ENCODE measurements around the gene CELF1. TPM values are rescaled to one million over a fixed set of nuclear protein-coding genes. Genes with fewer than 3 reads are reported as not detected.
"Not testable (repeated sequence)": the region's sequence is repeated elsewhere in the genome, so short reads cannot be mapped to it uniquely, and the experiment has no call there.

Gene CELF1
- total RNA-seq, 1 experiment from 2014 or later, result 157 TPM

DNA sequence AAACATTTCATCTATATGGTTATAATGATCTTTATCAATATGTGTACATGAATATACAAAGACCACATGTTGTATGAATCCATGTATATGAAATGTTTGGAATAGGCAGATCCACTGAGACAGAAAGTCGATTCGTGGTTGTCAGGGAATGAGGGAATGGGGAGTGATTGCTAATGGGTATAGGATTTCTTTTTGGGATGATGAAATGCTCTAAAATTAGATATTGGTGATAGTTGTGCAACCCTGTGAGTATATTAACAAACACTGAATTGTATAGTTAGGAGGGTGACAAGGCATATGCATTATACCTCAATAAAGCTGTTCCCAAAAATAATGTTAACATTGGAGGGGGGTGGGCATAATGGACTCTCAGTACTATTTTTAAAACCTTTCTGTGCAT is 7.5 kb upstream of the CELF1 start:
- H3K9me3 Mint-ChIP-seq (ENCODE audit: low read depth, unreplicated experiment), result no peaks in the 10 kb centered on the region
- no peak overlapping the region for H3K4me3 Mint-ChIP-seq (ENCODE audit: low read depth, unreplicated experiment)
- H3K36me3 Mint-ChIP-seq (ENCODE audit: insufficient read depth, unreplicated experiment), result peaks cover 12% of the 10 kb centered on the region
- CTCF ChIA-PET, result interaction anchor here (0.7 kb wide), 2 partner anchors 231 to 340 kb away, joined by 3 read pairs; no protein-coding TSS in a partner anchor
- no peak for DNase-seq
- TF ChIP-seq, protein P1, sequence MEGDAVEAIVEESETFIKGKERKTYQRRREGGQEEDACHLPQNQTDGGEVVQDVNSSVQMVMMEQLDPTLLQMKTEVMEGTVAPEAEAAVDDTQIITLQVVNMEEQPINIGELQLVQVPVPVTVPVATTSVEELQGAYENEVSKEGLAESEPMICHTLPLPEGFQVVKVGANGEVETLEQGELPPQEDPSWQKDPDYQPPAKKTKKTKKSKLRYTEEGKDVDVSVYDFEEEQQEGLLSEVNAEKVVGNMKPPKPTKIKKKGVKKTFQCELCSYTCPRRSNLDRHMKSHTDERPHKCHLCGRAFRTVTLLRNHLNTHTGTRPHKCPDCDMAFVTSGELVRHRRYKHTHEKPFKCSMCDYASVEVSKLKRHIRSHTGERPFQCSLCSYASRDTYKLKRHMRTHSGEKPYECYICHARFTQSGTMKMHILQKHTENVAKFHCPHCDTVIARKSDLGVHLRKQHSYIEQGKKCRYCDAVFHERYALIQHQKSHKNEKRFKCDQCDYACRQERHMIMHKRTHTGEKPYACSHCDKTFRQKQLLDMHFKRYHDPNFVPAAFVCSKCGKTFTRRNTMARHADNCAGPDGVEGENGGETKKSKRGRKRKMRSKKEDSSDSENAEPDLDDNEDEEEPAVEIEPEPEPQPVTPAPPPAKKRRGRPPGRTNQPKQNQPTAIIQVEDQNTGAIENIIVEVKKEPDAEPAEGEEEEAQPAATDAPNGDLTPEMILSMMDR (IDR thresholded peaks at IDR 0.05; ENCODE audit: unreplicated experiment), result no peak
- intact Hi-C loops (cut with micrococcal nuclease; ENCODE audit: unreplicated experiment), result no loop called here
- H3K27ac Mint-ChIP-seq (ENCODE audit: unreplicated experiment), result no peak overlapping the region
- peaks cover 7% of the 10 kb centered on the region for H3K4me1 Mint-ChIP-seq (ENCODE audit: low read depth, unreplicated experiment)
- no TSS peak for BruUV-seq (replicated peaks)
- H3K27me3 Mint-ChIP-seq (ENCODE audit: unreplicated experiment), result no peaks in the 10 kb centered on the region

- intact Hi-C loops (cut with micrococcal nuclease; ENCODE audit: unreplicated experiment), result no loop called here
- Mint-ChIP-seq H3K4me1 (ENCODE audit: low read depth, unreplicated experiment) (no peaks in the 10 kb centered on the region), H3K27me3 (ENCODE audit: unreplicated experiment) (no peaks in the 10 kb centered on the region), H3K4me3 (ENCODE audit: low read depth, unreplicated experiment) (no peak overlapping the region), H3K27ac (ENCODE audit: unreplicated experiment) (no peak overlapping the region), H3K36me3 (ENCODE audit: insufficient read depth, unreplicated experiment) (peaks cover 5% of the 10 kb centered on the region), H3K9me3 (ENCODE audit: low read depth, unreplicated experiment) (no peaks in the 10 kb centered on the region)
- no peak for DNase-seq
- BruUV-seq (replicated peaks), result no TSS peak
- CTCF ChIA-PET, result no interaction called here
- TF ChIP-seq, protein P1 (IDR thresholded peaks at IDR 0.05; ENCODE audit: unreplicated experiment), result no peak
These were observed 5.8 kb upstream of the CELF1 start for GRCh38 chr11:47558695-47559094.

GRCh38 chr11:47557004-47557403 is 4.1 kb upstream of the CELF1 start:
- H3K27ac Mint-ChIP-seq (ENCODE audit: unreplicated experiment); H3K4me1 Mint-ChIP-seq (ENCODE audit: low read depth, unreplicated experiment); intact Hi-C loops (cut with micrococcal nuclease; ENCODE audit: unreplicated experiment); H3K4me3 Mint-ChIP-seq (ENCODE audit: low read depth, unreplicated experiment); H3K27me3 Mint-ChIP-seq (ENCODE audit: unreplicated experiment); DNase-seq; H3K9me3 Mint-ChIP-seq (ENCODE audit: low read depth, unreplicated experiment); BruUV-seq (replicated peaks): not testable (repeated sequence)
- peaks cover 15% of the 10 kb centered on the region for H3K36me3 Mint-ChIP-seq (ENCODE audit: insufficient read depth, unreplicated experiment)
- CTCF ChIA-PET, result interaction anchor here (0.7 kb wide), 1 partner anchor 1675 kb away, joined by 3 read pairs; no protein-coding TSS in a partner anchor

DNA sequence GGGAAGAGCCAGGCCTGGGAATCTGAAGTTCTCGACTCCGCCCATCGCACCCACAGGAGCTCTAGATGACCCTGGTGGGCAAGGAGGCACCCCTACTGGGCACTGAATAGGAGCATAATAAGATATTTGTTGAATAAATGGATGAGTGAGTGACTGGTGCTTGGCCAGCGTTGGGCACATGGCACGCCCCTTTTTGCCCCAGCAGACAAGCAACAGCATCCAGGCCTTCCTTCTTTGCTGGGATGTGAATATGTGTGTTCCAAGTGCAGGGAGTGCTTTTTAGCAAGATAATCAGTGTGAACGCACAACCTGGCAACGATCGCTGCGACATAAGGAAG is 443 bp upstream of the CELF1 start:
- Mint-ChIP-seq H3K4me1 (ENCODE audit: low read depth, unreplicated experiment) (peaks cover 14% of the 10 kb centered on the region), H3K4me3 (ENCODE audit: low read depth, unreplicated experiment) (peak overlapping the region; percentile 90), H3K36me3 (ENCODE audit: insufficient read depth, unreplicated experiment) (peaks cover 37% of the 10 kb centered on the region), H3K27me3 (ENCODE audit: unreplicated experiment) (no peaks in the 10 kb centered on the region), H3K9me3 (ENCODE audit: low read depth, unreplicated experiment) (no peaks in the 10 kb centered on the region), H3K27ac (ENCODE audit: unreplicated experiment) (peak overlapping the region; percentile 53)
- intact Hi-C loops (cut with micrococcal nuclease; ENCODE audit: unreplicated experiment), result loop anchor here (5.0 kb wide), 1 partner anchor 46 kb away; no protein-coding TSS in a partner anchor
- no peak for DNase-seq
- CTCF ChIA-PET, result interaction anchor here (0.6 to 1.1 kb wide), 4 partner anchors 11 to 736 kb away, joined by 3 to 4 read pairs (median 4); partner anchors contain the start of gene PTPMT1
- TF ChIP-seq, protein P1 (IDR thresholded peaks at IDR 0.05; ENCODE audit: unreplicated experiment), result no peak
- BruUV-seq (replicated peaks), result no TSS peak

DNA sequence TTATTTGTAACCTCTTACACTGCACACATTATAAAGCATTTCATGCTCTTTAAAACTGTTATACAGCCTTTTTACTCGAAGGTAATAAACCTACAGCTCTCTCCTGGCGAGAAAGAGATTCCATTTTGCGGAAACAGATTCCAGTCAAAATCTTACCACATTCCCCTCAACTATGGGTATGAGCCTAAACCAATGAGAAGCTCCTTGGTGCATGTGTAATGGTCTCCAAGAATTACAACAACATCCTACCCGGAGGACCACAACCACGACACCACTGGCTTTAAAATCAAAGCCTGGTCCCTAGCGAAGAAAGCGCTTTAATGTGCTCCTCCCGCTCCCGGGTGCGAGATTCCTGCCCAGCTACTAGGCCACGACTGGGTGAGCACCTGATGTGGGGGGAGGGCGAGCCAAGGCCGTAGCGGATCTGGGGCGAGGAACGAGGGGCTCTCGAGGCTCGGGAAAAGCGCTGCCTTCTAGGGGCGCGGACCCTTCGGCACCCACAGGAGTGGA is 821 bp downstream of the CELF1 start:
- peak overlapping the region; percentile 85 for H3K27ac Mint-ChIP-seq (ENCODE audit: unreplicated experiment)
- H3K9me3 Mint-ChIP-seq (ENCODE audit: low read depth, unreplicated experiment), result no peaks in the 10 kb centered on the region
- no TSS peak for BruUV-seq (replicated peaks)
- peaks cover 46% of the 10 kb centered on the region for H3K36me3 Mint-ChIP-seq (ENCODE audit: insufficient read depth, unreplicated experiment)
- DNase-seq, result peak; percentile 35
- H3K4me3 Mint-ChIP-seq (ENCODE audit: low read depth, unreplicated experiment), result peak overlapping the region; percentile 90
- H3K4me1 Mint-ChIP-seq (ENCODE audit: low read depth, unreplicated experiment), result peaks cover 17% of the 10 kb centered on the region
- intact Hi-C loops (cut with micrococcal nuclease; ENCODE audit: unreplicated experiment), result loop anchor here (5.0 kb wide), 1 partner anchor 45 kb away; no protein-coding TSS in a partner anchor
- TF ChIP-seq, protein P1 (IDR thresholded peaks at IDR 0.05; ENCODE audit: unreplicated experiment), result no peak
- CTCF ChIA-PET, result interaction anchor here (0.6 to 1.7 kb wide), 7 partner anchors 14 to 90 kb away, joined by 3 to 7 read pairs (median 4); no protein-coding TSS in a partner anchor
- H3K27me3 Mint-ChIP-seq (ENCODE audit: unreplicated experiment), result no peaks in the 10 kb centered on the region

Measured in Calu3 (cell line).